ENCODE data around the gene ACOT9.
A peak's percentile ranks its signal among the peaks of the same experiment; 100 is the strongest.

ACOT9 gene

GRCh38 chrX:23756165-23756564, 13.1 kb upstream of the ACOT9 start:
- TF ChIP-seq, protein P1, sequence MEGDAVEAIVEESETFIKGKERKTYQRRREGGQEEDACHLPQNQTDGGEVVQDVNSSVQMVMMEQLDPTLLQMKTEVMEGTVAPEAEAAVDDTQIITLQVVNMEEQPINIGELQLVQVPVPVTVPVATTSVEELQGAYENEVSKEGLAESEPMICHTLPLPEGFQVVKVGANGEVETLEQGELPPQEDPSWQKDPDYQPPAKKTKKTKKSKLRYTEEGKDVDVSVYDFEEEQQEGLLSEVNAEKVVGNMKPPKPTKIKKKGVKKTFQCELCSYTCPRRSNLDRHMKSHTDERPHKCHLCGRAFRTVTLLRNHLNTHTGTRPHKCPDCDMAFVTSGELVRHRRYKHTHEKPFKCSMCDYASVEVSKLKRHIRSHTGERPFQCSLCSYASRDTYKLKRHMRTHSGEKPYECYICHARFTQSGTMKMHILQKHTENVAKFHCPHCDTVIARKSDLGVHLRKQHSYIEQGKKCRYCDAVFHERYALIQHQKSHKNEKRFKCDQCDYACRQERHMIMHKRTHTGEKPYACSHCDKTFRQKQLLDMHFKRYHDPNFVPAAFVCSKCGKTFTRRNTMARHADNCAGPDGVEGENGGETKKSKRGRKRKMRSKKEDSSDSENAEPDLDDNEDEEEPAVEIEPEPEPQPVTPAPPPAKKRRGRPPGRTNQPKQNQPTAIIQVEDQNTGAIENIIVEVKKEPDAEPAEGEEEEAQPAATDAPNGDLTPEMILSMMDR (IDR thresholded peaks at IDR 0.05) = peak; percentile 51

DNA sequence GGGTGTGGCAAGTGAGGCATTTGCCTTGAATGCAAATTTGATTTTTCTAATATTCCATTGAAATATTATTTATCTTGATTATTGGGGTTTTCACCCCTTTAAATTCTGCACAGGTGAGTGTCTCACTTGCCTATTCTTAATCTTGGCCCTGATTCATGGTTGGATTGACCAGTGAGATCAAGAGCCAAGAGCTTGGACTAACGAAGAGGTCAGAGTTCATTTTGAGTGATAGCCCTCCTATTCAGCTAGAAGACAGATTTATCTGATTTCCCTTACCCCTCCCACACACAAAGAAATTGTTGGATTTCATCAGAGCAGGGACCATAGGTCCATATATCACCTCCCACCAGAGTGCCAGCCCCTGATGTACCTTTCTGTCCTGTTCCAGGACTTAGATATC, 11.6 kb upstream of the ACOT9 start:
- TF ChIP-seq, protein P1 (IDR thresholded peaks at IDR 0.05) = no peak

- TF ChIP-seq, protein P1 (IDR thresholded peaks at IDR 0.05) = no peak
These were observed 9.8 kb upstream of the ACOT9 start for GRCh38 chrX:23752740-23753415.

GRCh38 chrX:23749576-23749975, 6.5 kb upstream of the ACOT9 start:
- TF ChIP-seq, protein P1 (IDR thresholded peaks at IDR 0.05) = no peak

- TF ChIP-seq, protein P1 (IDR thresholded peaks at IDR 0.05) = no peak
These were observed 6.1 kb upstream of the ACOT9 start for GRCh38 chrX:23749129-23749528.

- TF ChIP-seq, protein P1 (IDR thresholded peaks at IDR 0.05) = no peak
These were observed 2.7 kb upstream of the ACOT9 start for GRCh38 chrX:23745786-23746185.

GRCh38 chrX:23742174-23742696, 841 bp downstream of the ACOT9 start:
- TF ChIP-seq, protein P1 (IDR thresholded peaks at IDR 0.05) = no peak
